Stimulated activated CD8-positive, alpha-beta memory T cell treated with anti-CD3 and anti-CD28 coated beads, Interleukin-15, amount 100 ng/mL, for 24 hours (primary cell): ENCODE measurements around the gene CBX7.

Experiments
- DNase-seq: peaks from one replicate; pipeline ENCODE4 v3.0.0-alpha.2; 2020; ENCODE audit warnings: low read depth

CBX7 gene

GRCh38 chr22:39123751-39124581, 28.5 kb downstream of the CBX7 start:
- DNase-seq, result no peak

- no peak for DNase-seq
These were observed 29.6 kb downstream of the CBX7 start for GRCh38 chr22:39122772-39123470.

GRCh38 chr22:39120983-39121382, 31.5 kb downstream of the CBX7 start:
- no peak for DNase-seq

- DNase-seq, result peak; percentile 17
These were observed 34.8 kb downstream of the CBX7 start for GRCh38 chr22:39117585-39118191.

- DNase-seq, result no peak
These were observed 36.4 kb downstream of the CBX7 start for GRCh38 chr22:39115977-39116621.

GRCh38 chr22:39115570-39115969, 36.9 kb downstream of the CBX7 start:
- no peak for DNase-seq

- DNase-seq, result no peak
These were observed 38.4 kb downstream of the CBX7 start for GRCh38 chr22:39114112-39114511.

- DNase-seq, result no peak
These were observed 41.6 kb downstream of the CBX7 start for GRCh38 chr22:39110631-39111561.

- DNase-seq, result no peak
These were observed 43.1 kb downstream of the CBX7 start for GRCh38 chr22:39109361-39109760.

- no peak for DNase-seq
These were observed 44.0 kb downstream of the CBX7 start for GRCh38 chr22:39108487-39108886.

GRCh38 chr22:39106326-39106725, 46.2 kb downstream of the CBX7 start:
- no peak for DNase-seq

GRCh38 chr22:39103431-39103830, 49.0 kb downstream of the CBX7 start:
- DNase-seq, result no peak

GRCh38 chr22:39101226-39101625, 51.3 kb downstream of the CBX7 start:
- DNase-seq, result no peak

- no peak for DNase-seq
These were observed 53.9 kb downstream of the CBX7 start for GRCh38 chr22:39098576-39098975.

- DNase-seq, result no peak
These were observed 54.5 kb downstream of the CBX7 start for GRCh38 chr22:39098026-39098425.

GRCh38 chr22:39097098-39098020, 55.1 kb downstream of the CBX7 start, which contains the start of gene APOBEC3H:
APOBEC3H (plus strand) TSS chr22:39097244; CDS start chr22:39100279, 3,035 bp downstream.
- DNase-seq, result no peak

GRCh38 chr22:39095971-39096370, 56.5 kb downstream of the CBX7 start:
- DNase-seq, result no peak

GRCh38 chr22:39094717-39095389, 57.6 kb downstream of the CBX7 start:
- no peak for DNase-seq

GRCh38 chr22:39092111-39092862, 60.2 kb downstream of the CBX7 start:
- DNase-seq, result no peak
